Endothelial cell (in vitro differentiated cells): Measurements from ENCODE around the gene NPR2. TPM values are rescaled to one million over a fixed set of nuclear protein-coding genes. Genes with fewer than 3 reads are reported as not detected.

Experiments used
- DNase-seq: peaks from one replicate; pipeline ENCODE4 v3.0.0; 2021; ENCODE audit warnings: low spot score
- H3K27ac Mint-ChIP-seq: one replicate; pipeline ENCODE4 v1.8.0; 2021; ENCODE audit warnings: mixed read lengths, inconsistent platforms; ENCODE audit not compliant: unreplicated experiment
- H3K27me3 Mint-ChIP-seq: one replicate; pipeline ENCODE4 v1.8.0; 2021; ENCODE audit warnings: mild to moderate bottlenecking, moderate library complexity, mixed read lengths, inconsistent platforms; ENCODE audit not compliant: unreplicated experiment
- H3K36me3 Mint-ChIP-seq: one replicate; pipeline ENCODE4 v1.8.0; 2021; ENCODE audit warnings: mild to moderate bottlenecking, low read depth, mixed read lengths, inconsistent platforms; ENCODE audit not compliant: unreplicated experiment
- H3K4me1 Mint-ChIP-seq: one replicate; pipeline ENCODE4 v1.8.0; 2021; ENCODE audit warnings: mild to moderate bottlenecking, mixed read lengths, inconsistent platforms; ENCODE audit not compliant: unreplicated experiment
- H3K4me3 Mint-ChIP-seq: one replicate; pipeline ENCODE4 v1.8.0; 2021; ENCODE audit warnings: mild to moderate bottlenecking, mixed read lengths, inconsistent platforms; ENCODE audit not compliant: unreplicated experiment
- H3K9me3 Mint-ChIP-seq: one replicate; pipeline ENCODE4 v1.8.0; 2021; ENCODE audit warnings: mixed read lengths, inconsistent platforms; ENCODE audit not compliant: unreplicated experiment
- CTCF ChIP-seq: fragments of 200-600 bp; sonication (generic); IDR thresholded peaks from one replicate; pipeline ENCODE4 v1.5.0; 2021; ENCODE audit warnings: antibody characterized with exemption; ENCODE audit not compliant: unreplicated experiment
- total RNA-seq: library from RNA; stranded (reverse); fragmentation: NEBNext Ultra II Directional; extraction: Animal tissue kit (Norgen Biotek cat#: 25700); gene quantifications from one replicate; pipeline ENCODE4 v1.2.1, GENCODE V29; 2021; ENCODE audit not compliant: unreplicated experiment

NPR2 gene
- total RNA-seq, 1 donor from 2014 or later: 30.8 TPM

DNA sequence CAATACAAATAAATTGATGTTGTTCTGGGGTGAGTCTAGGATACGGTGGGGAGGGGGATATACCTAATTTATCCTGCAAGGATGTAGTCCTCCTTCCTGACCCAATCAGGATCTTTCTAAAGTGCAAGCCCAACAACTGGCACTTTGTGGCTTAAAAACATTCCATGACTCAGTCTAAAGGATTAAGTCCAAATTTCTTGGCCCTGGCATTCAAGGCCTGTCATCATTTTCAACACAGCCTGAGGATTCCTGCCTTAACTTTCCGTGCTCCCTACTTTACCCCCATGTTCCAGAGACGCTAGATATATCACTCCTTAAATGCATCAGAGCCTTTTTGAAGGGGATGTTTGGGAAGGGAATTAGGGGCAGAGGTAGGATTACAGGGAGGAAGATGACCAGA is 36.1 kb downstream of the NPR2 start:
- H3K27me3 Mint-ChIP-seq: peaks cover 19% of the 10 kb centered on the region
- peak overlapping the region; percentile 16 for H3K27ac Mint-ChIP-seq
- H3K4me1 Mint-ChIP-seq: peaks cover 23% of the 10 kb centered on the region
- no peak for DNase-seq
- peaks cover 3% of the 10 kb centered on the region for H3K36me3 Mint-ChIP-seq
- H3K9me3 Mint-ChIP-seq: no peaks in the 10 kb centered on the region
- no peak for TF ChIP-seq CTCF
- H3K4me3 Mint-ChIP-seq: peak overlapping the region; percentile 38

GRCh38 chr9:35828716-35829083 is 37.3 kb downstream of the NPR2 start, which contains the start of gene FAM221B:
FAM221B (minus strand) TSS chr9:35828732; CDS start chr9:35826161, 2,571 bp downstream.
- Mint-ChIP-seq H3K9me3 (no peaks in the 10 kb centered on the region), H3K36me3 (peaks cover 3% of the 10 kb centered on the region), H3K27ac (peak within 1 kb of the TSS; percentile 92), H3K4me1 (peaks cover 23% of the 10 kb centered on the region), H3K4me3 (peak within 1 kb of the TSS; percentile 95), H3K27me3 (peaks cover 26% of the 10 kb centered on the region)
- TF ChIP-seq CTCF: no peak
- DNase-seq: peak; percentile 60

DNA sequence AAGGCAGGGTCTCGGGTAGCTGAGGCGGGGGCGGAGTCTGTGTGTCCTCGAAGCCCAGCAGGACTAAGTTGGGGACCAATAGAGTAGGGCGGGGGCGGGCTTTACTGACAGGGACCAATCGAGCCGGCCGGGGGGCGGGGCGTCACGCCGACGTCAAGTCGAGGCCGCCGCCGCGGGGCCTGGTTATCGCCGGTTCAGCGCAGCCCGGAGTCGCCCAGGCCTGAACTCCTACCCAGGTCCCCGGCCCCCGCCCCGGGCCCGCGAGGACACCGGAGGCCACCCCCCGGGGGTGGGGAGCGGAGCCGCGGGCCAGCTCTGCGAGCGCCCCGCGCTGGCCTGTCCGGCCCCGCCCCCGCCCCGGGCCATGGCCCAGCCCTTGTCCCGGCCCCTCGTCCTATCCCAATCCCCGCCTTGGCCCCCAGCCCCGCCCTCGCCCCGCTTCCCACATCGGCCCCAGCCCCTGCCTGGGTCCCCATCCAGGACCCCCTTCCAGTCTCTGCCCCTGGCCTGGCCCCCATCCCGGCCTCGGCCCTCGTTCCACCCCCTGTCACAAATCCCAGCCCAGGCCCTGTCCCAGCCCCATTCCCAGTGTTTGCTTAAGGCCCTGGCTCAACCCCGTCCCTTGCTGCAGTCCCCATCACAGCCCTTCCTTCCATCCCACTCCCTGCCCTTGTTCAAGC is 37.8 kb downstream of the NPR2 start, which contains the start of gene TMEM8B:
Gene TMEM8B, plus strand, starts transcription at position 145 of the 680 bp plus-strand sequence. Its CDS starts 220 bp downstream, at position 365.
- no peak for TF ChIP-seq CTCF
- peak; percentile 94 for DNase-seq
- Mint-ChIP-seq H3K9me3 (no peaks in the 10 kb centered on the region), H3K27me3 (peaks cover 26% of the 10 kb centered on the region), H3K4me1 (peaks cover 23% of the 10 kb centered on the region), H3K4me3 (peak within 1 kb of the TSS; percentile 95), H3K27ac (peak within 1 kb of the TSS; percentile 92), H3K36me3 (peaks cover 6% of the 10 kb centered on the region)

DNA sequence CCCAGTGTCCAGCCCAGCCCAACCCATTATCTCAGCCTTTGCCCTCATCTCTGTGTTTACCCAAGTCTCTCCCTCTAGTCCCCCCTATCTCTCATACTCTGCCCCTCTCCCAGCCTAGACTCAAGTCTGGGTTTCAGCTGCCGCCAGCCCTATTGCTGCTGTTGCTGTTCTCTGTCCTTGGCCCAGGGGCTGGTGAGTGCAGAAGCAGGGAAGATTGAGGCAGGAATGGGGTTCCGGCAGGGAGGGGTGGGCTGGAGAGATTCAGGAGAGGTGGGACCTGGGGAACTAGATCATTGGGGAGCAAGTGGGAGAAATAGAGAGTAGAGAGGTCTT is 38.3 kb downstream of the NPR2 start:
- TF ChIP-seq CTCF: no peak
- H3K4me1 Mint-ChIP-seq: peaks cover 28% of the 10 kb centered on the region
- peaks cover 28% of the 10 kb centered on the region for H3K27me3 Mint-ChIP-seq
- H3K4me3 Mint-ChIP-seq: peak overlapping the region; percentile 90
- DNase-seq: no peak
- peaks cover 11% of the 10 kb centered on the region for H3K36me3 Mint-ChIP-seq
- no peaks in the 10 kb centered on the region for H3K9me3 Mint-ChIP-seq
- H3K27ac Mint-ChIP-seq: peak overlapping the region; percentile 72

DNA sequence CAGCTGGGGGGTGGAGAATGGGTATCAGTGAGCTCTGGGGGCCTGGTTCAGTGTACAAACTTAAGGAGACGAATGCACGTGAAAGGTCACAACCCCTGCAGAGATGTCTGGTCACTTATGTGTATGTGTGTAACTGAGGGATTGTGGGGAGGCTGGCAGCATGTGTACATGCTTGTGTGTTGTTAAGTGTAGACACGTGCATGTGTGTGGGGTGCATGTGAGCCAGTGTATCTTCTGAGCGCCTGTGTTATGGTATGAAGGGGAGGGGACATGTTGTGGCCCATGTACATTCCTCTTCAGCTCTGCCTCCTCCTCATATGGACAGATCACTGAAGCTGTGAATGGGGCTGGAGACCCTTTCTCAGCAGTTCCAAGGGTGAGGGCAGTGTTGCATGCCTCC is 39.6 kb downstream of the NPR2 start:
- Mint-ChIP-seq H3K27ac (no peak overlapping the region), H3K9me3 (no peaks in the 10 kb centered on the region), H3K36me3 (peaks cover 8% of the 10 kb centered on the region), H3K4me3 (no peak overlapping the region), H3K4me1 (peaks cover 39% of the 10 kb centered on the region), H3K27me3 (peaks cover 30% of the 10 kb centered on the region)
- DNase-seq: no peak
- no peak for TF ChIP-seq CTCF
